K562 (cell line): Measurements from ENCODE around the gene SNX10. TPM values are rescaled to one million over a fixed set of nuclear protein-coding genes. Genes with fewer than 3 reads are reported as not detected.
A peak's percentile ranks its signal among the peaks of the same experiment; 100 is the strongest.

ENCODE experiments used
- ATAC-seq: fragments of 200-7000 bp; cut with Tn5 transposase; 3 replicates; pipeline ENCODE4 v1.9.1; 2020; ENCODE audit warnings: moderate library complexity
- BruUV-seq: library from RNA; stranded (reverse); fragments of 400-500 nt; replicated peaks from 2 replicates; lab custom pipeline; 2021; lab: Mats Ljungman, UMichigan
- CTCF ChIA-PET: fragments of 300-600 bp; formaldehyde crosslinking; extraction: SDS; loops from one replicate; lab custom pipeline; 2021; ENCODE audit warnings: low intra/inter-chr PET ratio; lab: Yijun Ruan, JAX
- POLR2A ChIA-PET: fragments of 300-600, 350-650 bp; sonication (Branson Sonifier 250); formaldehyde crosslinking; extraction: SDS; loops from one replicate; lab custom pipeline; 2021; ENCODE audit warnings: antibody characterized with exemption, inconsistent platforms; lab: Yijun Ruan, JAX
- DNase-seq, 4 experiments: peaks; one replicate each; pipeline versions ENCODE4 v3.0.0 to v3.0.0-alpha.2; 2011 to 2018; ENCODE audit warnings: low spot score in 3 of 4, mixed read lengths in 3 of 4; ENCODE audit errors: extremely low read depth in 1 of 4
- FAIRE-seq: peaks from 2 replicates; lab custom pipeline; 2011; peaks lifted over from hg19 to GRCh38; lab: Jason Lieb, UNC
- H2AFZ ChIP-seq: 2 replicates; pipeline ENCODE4 v1.6.0; 2011; ENCODE audit warnings: low read depth, low read length, control low read depth, inconsistent platforms
- H3K27ac ChIP-seq: fragments of 200-600 bp; 3 replicates; pipeline ENCODE4 v1.8.0; 2011; ENCODE audit warnings: low read depth, mild to moderate bottlenecking, control low read depth, inconsistent platforms, low read length, moderate library complexity, mixed read lengths; ENCODE audit errors: extremely low read depth
- H3K27me3 ChIP-seq, 2 experiments: fragments of 300-600 bp in 1 of 2; 2 replicates in 1 of 2; 3 replicates in 1 of 2; pipeline versions ENCODE4 v1.6.0 to v1.8.0; 2011; ENCODE audit warnings: inconsistent platforms in 2 of 2, low read length in 2 of 2, mild to moderate bottlenecking in 1 of 2, mixed read lengths in 1 of 2, moderate library complexity in 1 of 2; ENCODE audit not compliant: control insufficient read depth in 2 of 2, insufficient read depth in 2 of 2
- H3K36me3 ChIP-seq: fragments of 300-600 bp; 3 replicates; pipeline ENCODE4 v1.8.0; 2011; ENCODE audit warnings: mild to moderate bottlenecking, low read length, inconsistent platforms; ENCODE audit not compliant: control insufficient read depth, insufficient read depth
- H3K4me1 ChIP-seq, 2 experiments: fragments of 200-600 bp in 1 of 2; replicated peaks in 1 of 2; 2 replicates in 1 of 2; 3 replicates in 1 of 2; pipeline versions ENCODE4 v1.5.1 to v1.8.0; 2011; ENCODE audit warnings: inconsistent platforms in 2 of 2, low read length in 2 of 2, mild to moderate bottlenecking in 1 of 2, mixed read lengths in 1 of 2, moderate library complexity in 1 of 2; ENCODE audit not compliant: control insufficient read depth in 2 of 2, insufficient read depth in 2 of 2
- H3K4me2 ChIP-seq: 2 replicates; pipeline ENCODE4 v1.6.1; 2011; ENCODE audit warnings: low read length, control low read depth, inconsistent platforms, mixed read lengths; ENCODE audit not compliant: insufficient read depth
- H3K4me3 ChIP-seq: fragments of 200-600 bp; sonication (generic), shearing (Covaris generic); 2 replicates; pipeline ENCODE4 v1.5.1; 2016; ENCODE audit warnings: control low read depth, inconsistent platforms
- H3K79me2 ChIP-seq: fragments of 200-600 bp; 3 replicates; pipeline ENCODE4 v1.8.0; 2011; ENCODE audit warnings: low read length, inconsistent platforms; ENCODE audit not compliant: control insufficient read depth, insufficient read depth
- H3K9ac ChIP-seq, 2 experiments: 2 replicates each; pipeline versions ENCODE4 v1.6.0 to v1.6.1; 2011; ENCODE audit warnings: low read depth in 2 of 2, low read length in 2 of 2, control low read depth in 1 of 2, inconsistent platforms in 1 of 2, mild to moderate bottlenecking in 1 of 2, mixed read lengths in 1 of 2; ENCODE audit not compliant: insufficient read depth in 1 of 2
- H3K9me1 ChIP-seq: one replicate; pipeline ENCODE4 v1.6.0; 2011; ENCODE audit warnings: inconsistent platforms, mild to moderate bottlenecking, low read length, moderate library complexity; ENCODE audit not compliant: control insufficient read depth, insufficient read depth
- H3K9me3 ChIP-seq: replicated peaks from 2 replicates; pipeline ENCODE4 v1.5.1; 2011; ENCODE audit warnings: low read depth, low read length, inconsistent platforms; ENCODE audit not compliant: control insufficient read depth, insufficient read depth
- H4K20me1 ChIP-seq: replicated peaks from 2 replicates; pipeline ENCODE4 v1.6.1; 2011; ENCODE audit warnings: low read length, inconsistent platforms, mixed read lengths; ENCODE audit not compliant: control insufficient read depth, insufficient read depth
- CCAR2 ChIP-seq: fragments of 200-400 bp; formaldehyde crosslinking; IDR thresholded peaks from 2 replicates; pipeline ENCODE4 v1.6.1; 2017; ENCODE audit warnings: mild to moderate bottlenecking, low read depth, low read length
- CXXC5 ChIP-seq: fragments of 250-450 bp; sonication (Bioruptor Pico); IDR thresholded peaks from 2 replicates; pipeline ENCODE4 v1.8.0; 2022; ENCODE audit warnings: inconsistent platforms, mild to moderate bottlenecking, moderate library complexity
- EP300 ChIP-seq: IDR thresholded peaks from 2 replicates; pipeline ENCODE4 v1.6.1; 2012; ENCODE audit warnings: low read length, improper control_type of control experiment
- MAZ ChIP-seq, 2 experiments: fragments of 450-650 bp in 1 of 2; sonication (generic) in 1 of 2; formaldehyde crosslinking; IDR thresholded peaks in 1 of 2; conservative IDR thresholded peaks in 1 of 2; 2 replicates each; pipeline versions ENCODE4 v1.4.0 to v1.5.0; 2020; ENCODE audit warnings: mild to moderate bottlenecking in 1 of 2, missing genetic modification reagents in 1 of 2
- NR4A1 ChIP-seq, 2 experiments: fragments of 250-450 bp in 1 of 2; fragments of 450-650 bp in 1 of 2; sonication (Bioruptor Pico) in 1 of 2; IDR thresholded peaks; 2 replicates each; pipeline versions ENCODE4 v1.4.0 to v1.6.1; 2016 to 2020; ENCODE audit warnings: mild to moderate bottlenecking in 2 of 2, missing compliant biosample characterization in 1 of 2, missing genetic modification characterization in 1 of 2, moderate library complexity in 1 of 2
- PTTG1 ChIP-seq: fragments of 450-650 bp; IDR thresholded peaks from 2 replicates; pipeline ENCODE4 v1.6.1; 2016; ENCODE audit warnings: low read depth, mild to moderate bottlenecking, missing genetic modification characterization, missing compliant biosample characterization
- RAD21 ChIP-seq, 2 experiments: fragments of 250-450 bp in 1 of 2; fragments of 450-650 bp in 1 of 2; sonication (Bioruptor Pico) in 1 of 2; formaldehyde crosslinking in 1 of 2; IDR thresholded peaks in 1 of 2; conservative IDR thresholded peaks in 1 of 2; 2 replicates each; pipeline versions ENCODE4 v1.4.0 to v1.8.0; 2020 to 2022; ENCODE audit warnings: mild to moderate bottlenecking in 2 of 2, moderate library complexity in 1 of 2
- SMC3 ChIP-seq: conservative IDR thresholded peaks from 2 replicates; pipeline ENCODE4 v1.6.1; 2011; ENCODE audit warnings: low read depth, low read length, improper control_type of control experiment; ENCODE audit not compliant: insufficient read depth
- STAG1 ChIP-seq: sonication (generic); formaldehyde crosslinking; IDR thresholded peaks from 2 replicates; pipeline ENCODE4 v1.5.0; 2020; ENCODE audit warnings: missing genetic modification reagents, borderline replicate concordance
- TEAD2 ChIP-seq: fragments of 450-650 bp; IDR thresholded peaks from 2 replicates; pipeline ENCODE4 v1.6.1; 2016; ENCODE audit warnings: missing genetic modification characterization, control low read depth, missing compliant biosample characterization
- TGIF2 ChIP-seq: sonication (generic); formaldehyde crosslinking; IDR thresholded peaks from 2 replicates; pipeline ENCODE4 v1.8.1; 2022; ENCODE audit warnings: mild to moderate bottlenecking, missing genetic modification reagents, moderate library complexity
- ZNF140 ChIP-seq: fragments of 250-450 bp; sonication (Bioruptor Pico); IDR thresholded peaks from 2 replicates; pipeline ENCODE4 v1.8.0; 2021; ENCODE audit warnings: moderate library complexity, mild to moderate bottlenecking, inconsistent platforms
- WGBS: fragments of 100-300 bp; shearing (Covaris generic); methylation state at CpG from one replicate; pipeline ENCODE4 v1.1.6; 2016; ENCODE audit warnings: low coverage, mixed read lengths; ENCODE audit not compliant: insufficient coverage; ENCODE audit errors: missing lambda C conversion rate; 5-methylcytosine and 5-hydroxymethylcytosine counted together
- in situ Hi-C: fragments of 300-500 bp; cut with MboI; formaldehyde crosslinking; loops from 4 replicates; pipeline ENCODE4 v1.15.0; 2018; ENCODE audit warnings: inconsistent platforms, mixed read lengths
- intact Hi-C: fragments of 100-400 bp; cut with micrococcal nuclease; formaldehyde crosslinking; loops from 2 replicates; pipeline ENCODE4 v1.14.2; 2022
- polyA plus RNA-seq, 8 experiments: library from polyadenylated mRNA; depleted of rRNA in 4 of 8; stranded (reverse) in 5 of 8; unstranded in 3 of 8; fragments of >200 nt; fragmentation: Nextera tagmentation in 2 of 8; fragmentation: Illumina TruSeq in 1 of 8; extraction: Ambion mirVana in 2 of 8; extraction: Trizol in 1 of 8; gene quantifications; 2 replicates each; pipeline versions ENCODE4 v1.2.1 to v1.2.3, GENCODE V29; 2011 to 2014; ENCODE audit warnings: inconsistent platforms in 1 of 8, missing spikeins in 1 of 8
- total RNA-seq, 7 experiments: library from RNA; depleted of rRNA in 6 of 7; stranded (reverse); fragments of >200 nt in 6 of 7; fragmentation: Illumina TruSeq in 2 of 7; extraction: Trizol in 2 of 7; gene quantifications; 2 replicates each; pipeline versions ENCODE4 v1.2.1 to v1.2.3, GENCODE V29; 2011 to 2021; ENCODE audit warnings: low replicate concordance in 1 of 7
- TF ChIP-seq, protein P1 (sequence below): fragments of 450-650 bp; formaldehyde crosslinking; IDR thresholded peaks from 2 replicates; pipeline ENCODE4 v1.4.0; 2020; ENCODE audit warnings: mild to moderate bottlenecking, moderate library complexity
- TF ChIP-seq, protein P2 (sequence below), 3 experiments: IDR thresholded peaks in 2 of 3; conservative IDR thresholded peaks in 1 of 3; 2 replicates each; pipeline ENCODE4 v1.5.1; 2011 to 2012; ENCODE audit warnings: low read length in 3 of 3, mild to moderate bottlenecking in 3 of 3, control low read depth in 2 of 3, improper control_type of control experiment in 1 of 3, inconsistent platforms in 1 of 3, low read depth in 1 of 3, mixed read lengths in 1 of 3, moderate library complexity in 1 of 3; ENCODE audit not compliant: insufficient read depth in 2 of 3
- TF ChIP-seq, protein P3 (sequence below): fragments of 250-450 bp; sonication (Bioruptor Pico); IDR thresholded peaks from 2 replicates; pipeline ENCODE4 v1.9.0; 2021; ENCODE audit warnings: mild to moderate bottlenecking, inconsistent platforms

Gene SNX10
- total and polyA plus RNA-seq, 9 of the 15 experiments (the other 6 are each of a cell fraction or from before 2014, with no cell fraction given): 6.9 to 16.5 (median 11.5) TPM

DNA sequence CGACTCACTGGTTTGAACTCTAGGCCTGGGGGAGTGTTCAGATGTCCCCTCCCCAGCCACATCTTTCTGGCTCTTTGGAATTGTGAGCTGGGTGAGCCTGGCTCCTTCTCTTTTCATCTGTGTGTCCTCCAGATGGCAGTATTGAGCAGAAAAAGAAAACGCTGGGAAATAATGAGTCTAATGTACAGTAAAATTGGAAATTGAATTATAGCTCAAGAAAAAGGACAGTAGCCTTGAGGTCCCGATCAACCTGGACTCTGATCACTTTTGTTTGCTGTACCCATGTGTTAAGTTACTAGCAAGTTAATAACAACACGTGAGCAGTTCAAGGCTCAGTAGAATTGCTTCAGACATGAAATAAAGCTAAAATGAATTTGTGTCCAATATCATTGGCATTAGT lies 77.9 kb downstream of the SNX10 start:
- no peaks in the 10 kb centered on the region for H3K9me1 ChIP-seq
- CTCF ChIA-PET: interaction anchor here (0.7 to 5.8 kb wide), 10 partner anchors 131 to 1985 kb away, joined by 3 to 78 read pairs (median 4); no protein-coding TSS in a partner anchor
- no peaks in the 10 kb centered on the region for H3K9me3 ChIP-seq
- no peak overlapping the region for H3K4me2 ChIP-seq
- peak; percentile 58 to 72 (median 65) for DNase-seq
- POLR2A ChIA-PET: interaction anchor here (0.7 to 1.4 kb wide), 4 partner anchors 30 to 537 kb away, joined by 3 to 5 read pairs (median 4); no protein-coding TSS in a partner anchor
- no peak overlapping the region for H2AFZ ChIP-seq
- no peak overlapping the region for H3K27ac ChIP-seq
- no peaks in the 10 kb centered on the region; a peak in 1 of 5 replicates for H3K4me1 ChIP-seq
- in situ Hi-C loops (loop anchor here (5.0 kb wide), 4 partner anchors 277 to 798 kb away; partner anchors contain the start of gene HOXA9), intact Hi-C loops (loop anchor here (1.0 to 10.0 kb wide), 5 partner anchors 131 to 791 kb away; partner anchors contain the start of genes CBX3 and HNRNPA2B1)
- H3K27me3 ChIP-seq: no peaks in the 10 kb centered on the region
- no peak overlapping the region for H3K4me3 ChIP-seq
- no peaks in the 10 kb centered on the region for H3K79me2 ChIP-seq
- H3K36me3 ChIP-seq: peaks cover 8% of the 10 kb centered on the region; the same call in 2 of the 3 replicates
- ATAC-seq: peak; percentile 93
- 3% methylated on average over 4 of the region's 4 CpGs for WGBS
- no peaks in the 10 kb centered on the region for H4K20me1 ChIP-seq
- FAIRE-seq: peak; percentile 82
- no peak overlapping the region for H3K9ac ChIP-seq
- BruUV-seq: no TSS peak
- TF ChIP-seq, protein P1, sequence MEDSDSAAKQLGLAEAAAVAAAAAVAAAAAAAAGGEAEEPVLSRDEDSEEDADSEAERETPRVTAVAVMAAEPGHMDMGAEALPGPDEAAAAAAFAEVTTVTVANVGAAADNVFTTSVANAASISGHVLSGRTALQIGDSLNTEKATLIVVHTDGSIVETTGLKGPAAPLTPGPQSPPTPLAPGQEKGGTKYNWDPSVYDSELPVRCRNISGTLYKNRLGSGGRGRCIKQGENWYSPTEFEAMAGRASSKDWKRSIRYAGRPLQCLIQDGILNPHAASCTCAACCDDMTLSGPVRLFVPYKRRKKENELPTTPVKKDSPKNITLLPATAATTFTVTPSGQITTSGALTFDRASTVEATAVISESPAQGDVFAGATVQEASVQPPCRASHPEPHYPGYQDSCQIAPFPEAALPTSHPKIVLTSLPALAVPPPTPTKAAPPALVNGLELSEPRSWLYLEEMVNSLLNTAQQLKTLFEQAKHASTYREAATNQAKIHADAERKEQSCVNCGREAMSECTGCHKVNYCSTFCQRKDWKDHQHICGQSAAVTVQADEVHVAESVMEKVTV (CRISPR knock-in tag): peak; percentile 82
- TF ChIP-seq EP300 (no peak), NR4A1 (CRISPR knock-in tag; IDR thresholded peaks at IDR 0.05) (no peak), NR4A1 (tag; IDR thresholded peaks at IDR 0.05) (no peak), CCAR2 (no peak), STAG1 (CRISPR knock-in tag) (peak; percentile 21; the same call in 1 of the 2 replicates), RAD21 (CRISPR knock-in tag; conservative IDR thresholded peaks at IDR 0.05 in 1 of 2, IDR thresholded peaks at IDR 0.05 in 1 of 2) (peak; percentile 92), SMC3 (peak; percentile 88), TGIF2 (CRISPR knock-in tag) (no peak), MAZ (CRISPR knock-in tag; conservative IDR thresholded peaks at IDR 0.05 in 1 of 2, IDR thresholded peaks at IDR 0.05 in 1 of 2) (0 out of 4 replicates have a peak, but pooled peaks of 1 of the 2 experiments have one; percentile 16), PTTG1 (tag) (no peak), CXXC5 (CRISPR knock-in tag) (no peak), ZNF140 (CRISPR knock-in tag) (no peak), TEAD2 (tag) (no peak)
- TF ChIP-seq, protein P2, sequence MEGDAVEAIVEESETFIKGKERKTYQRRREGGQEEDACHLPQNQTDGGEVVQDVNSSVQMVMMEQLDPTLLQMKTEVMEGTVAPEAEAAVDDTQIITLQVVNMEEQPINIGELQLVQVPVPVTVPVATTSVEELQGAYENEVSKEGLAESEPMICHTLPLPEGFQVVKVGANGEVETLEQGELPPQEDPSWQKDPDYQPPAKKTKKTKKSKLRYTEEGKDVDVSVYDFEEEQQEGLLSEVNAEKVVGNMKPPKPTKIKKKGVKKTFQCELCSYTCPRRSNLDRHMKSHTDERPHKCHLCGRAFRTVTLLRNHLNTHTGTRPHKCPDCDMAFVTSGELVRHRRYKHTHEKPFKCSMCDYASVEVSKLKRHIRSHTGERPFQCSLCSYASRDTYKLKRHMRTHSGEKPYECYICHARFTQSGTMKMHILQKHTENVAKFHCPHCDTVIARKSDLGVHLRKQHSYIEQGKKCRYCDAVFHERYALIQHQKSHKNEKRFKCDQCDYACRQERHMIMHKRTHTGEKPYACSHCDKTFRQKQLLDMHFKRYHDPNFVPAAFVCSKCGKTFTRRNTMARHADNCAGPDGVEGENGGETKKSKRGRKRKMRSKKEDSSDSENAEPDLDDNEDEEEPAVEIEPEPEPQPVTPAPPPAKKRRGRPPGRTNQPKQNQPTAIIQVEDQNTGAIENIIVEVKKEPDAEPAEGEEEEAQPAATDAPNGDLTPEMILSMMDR (IDR thresholded peaks at IDR 0.05 in 2 of 3, conservative IDR thresholded peaks at IDR 0.05 in 1 of 3; ENCODE audit: insufficient read depth in 2 of 3, low read depth in 1 of 3, low read length in 3 of 3): peak; percentile 69 to 77 (median 72)
- TF ChIP-seq, protein P3, sequence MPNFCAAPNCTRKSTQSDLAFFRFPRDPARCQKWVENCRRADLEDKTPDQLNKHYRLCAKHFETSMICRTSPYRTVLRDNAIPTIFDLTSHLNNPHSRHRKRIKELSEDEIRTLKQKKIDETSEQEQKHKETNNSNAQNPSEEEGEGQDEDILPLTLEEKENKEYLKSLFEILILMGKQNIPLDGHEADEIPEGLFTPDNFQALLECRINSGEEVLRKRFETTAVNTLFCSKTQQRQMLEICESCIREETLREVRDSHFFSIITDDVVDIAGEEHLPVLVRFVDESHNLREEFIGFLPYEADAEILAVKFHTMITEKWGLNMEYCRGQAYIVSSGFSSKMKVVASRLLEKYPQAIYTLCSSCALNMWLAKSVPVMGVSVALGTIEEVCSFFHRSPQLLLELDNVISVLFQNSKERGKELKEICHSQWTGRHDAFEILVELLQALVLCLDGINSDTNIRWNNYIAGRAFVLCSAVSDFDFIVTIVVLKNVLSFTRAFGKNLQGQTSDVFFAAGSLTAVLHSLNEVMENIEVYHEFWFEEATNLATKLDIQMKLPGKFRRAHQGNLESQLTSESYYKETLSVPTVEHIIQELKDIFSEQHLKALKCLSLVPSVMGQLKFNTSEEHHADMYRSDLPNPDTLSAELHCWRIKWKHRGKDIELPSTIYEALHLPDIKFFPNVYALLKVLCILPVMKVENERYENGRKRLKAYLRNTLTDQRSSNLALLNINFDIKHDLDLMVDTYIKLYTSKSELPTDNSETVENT: no peak
